Measurements from ENCODE around the gene BET1L. TPM values are rescaled to one million over a fixed set of nuclear protein-coding genes. Genes with fewer than 3 reads are reported as not detected.

Gene BET1L
- polyA plus RNA-seq, 1 of the 3 experiments (the other 2 are of a cell fraction) = 56.9 TPM

- H3F3A ChIP-seq (replicated peaks; ENCODE audit: insufficient read depth) = peaks cover 11% of the 10 kb centered on the region
- H3K4me2 ChIP-seq = peak overlapping the region; percentile 92
- H3K9me2 ChIP-seq = no peaks in the 10 kb centered on the region
These were observed 1.1 kb upstream of the BET1L start for GRCh38 chr11:208181-208916.

More at GRCh38 chr11:208181-208916, 1.1 kb upstream of the BET1L start:
- H3K27ac ChIP-seq (ENCODE audit: low read depth in 2 of 2, low read length in 1 of 2) = peak overlapping the region; percentile 97 to 99
- peaks cover 84% of the 10 kb centered on the region for H3K79me2 ChIP-seq (ENCODE audit: insufficient read depth)
- H3K4me3 ChIP-seq (ENCODE audit: low read depth in 2 of 2, low read length in 1 of 2) = peak overlapping the region; percentile 78 to 97
- ChIA-PET POLR2A (no interaction called here), CTCF (no interaction called here)
- peak overlapping the region; percentile 99 for H3K9ac ChIP-seq
- H3K9me3 ChIP-seq = no peaks in the 10 kb centered on the region
- peaks cover 51 to 59% of the 10 kb centered on the region in 2 experiments for H3K36me3 ChIP-seq (replicated peaks in 1 of 2; ENCODE audit: control insufficient read depth in 1 of 2, insufficient read depth in 2 of 2, low read length in 1 of 2)
- WGBS (ENCODE audit: low lambda C conversion rate) = under 1% methylated on average over 31 of the region's 57 CpGs
- no peak for TF ChIP-seq EP300 (IDR thresholded peaks at IDR 0.05; ENCODE audit: borderline replicate concordance in 1 of 2, low read depth in 1 of 2, low read length in 1 of 2)
- no peak for TF ChIP-seq RAD21 (IDR thresholded peaks at IDR 0.05; ENCODE audit: low read length)
- TF ChIP-seq GATA2 (CRISPR knock-in tag; IDR thresholded peaks at IDR 0.05) = no peak
- peak; percentile 90 for TF ChIP-seq SIN3A (IDR thresholded peaks at IDR 0.05; ENCODE audit: borderline replicate concordance, low read depth, low read length)
- TF ChIP-seq PBX3 (IDR thresholded peaks at IDR 0.05) = no peak
- TF ChIP-seq NRF1 (IDR thresholded peaks at IDR 0.05; ENCODE audit: low read depth, low read length) = no peak
- no peak for TF ChIP-seq USF2 (IDR thresholded peaks at IDR 0.05; ENCODE audit: borderline replicate concordance, low read depth, low read length)
- no peak; the same call in 1 of the 2 replicates for TF ChIP-seq TAF1 (IDR thresholded peaks at IDR 0.05; ENCODE audit: borderline replicate concordance, low read depth, low read length)
- TF ChIP-seq SMC3 (IDR thresholded peaks at IDR 0.05; ENCODE audit: low read depth, low read length) = no peak
- no peak for TF ChIP-seq REST (IDR thresholded peaks at IDR 0.05; ENCODE audit: low read depth, low read length)
- TF ChIP-seq CTCF (IDR thresholded peaks at IDR 0.05) = no peak
- no peak for TF ChIP-seq IRF3 (IDR thresholded peaks at IDR 0.05; ENCODE audit: low read depth, low read length)
- no peak for TF ChIP-seq TEAD4 (IDR thresholded peaks at IDR 0.05; ENCODE audit: borderline replicate concordance, insufficient read depth)
- TF ChIP-seq MAX (IDR thresholded peaks at IDR 0.05; ENCODE audit: low read depth) = 0 out of 2 replicates have a peak, but pooled peaks have one; percentile 24
- no peak for TF ChIP-seq ELF1 (IDR thresholded peaks at IDR 0.05)
- TF ChIP-seq CHD2 (IDR thresholded peaks at IDR 0.05; ENCODE audit: low read length, partially characterized antibody) = peak; percentile 49
- peak; percentile 84 for TF ChIP-seq MXI1 (IDR thresholded peaks at IDR 0.05; ENCODE audit: low read depth, low read length)
- TF ChIP-seq EZH2phosphoT487 (IDR thresholded peaks at IDR 0.05; ENCODE audit: borderline replicate concordance, low read depth) = no peak
- no peak for TF ChIP-seq YY1 (IDR thresholded peaks at IDR 0.05; ENCODE audit: low read depth)
- TF ChIP-seq GABPA (IDR thresholded peaks at IDR 0.05; ENCODE audit: low read depth) = no peak; the same call in 1 of the 2 replicates
- no peak; the same call in 1 of the 2 replicates for TF ChIP-seq NFIC (IDR thresholded peaks at IDR 0.05; ENCODE audit: borderline replicate concordance)
- TF ChIP-seq TCF12 (IDR thresholded peaks at IDR 0.05) = no peak
- TF ChIP-seq JUND (IDR thresholded peaks at IDR 0.05) = no peak
- peaks cover 15 to 32% of the 10 kb centered on the region in 2 experiments; a peak in 3 of 4 replicates for H3K4me1 ChIP-seq (ENCODE audit: control insufficient read depth in 1 of 2, insufficient read depth in 2 of 2, low read depth in 1 of 2, low read length in 1 of 2)
- H3K27me3 ChIP-seq (ENCODE audit: insufficient read depth) = no peaks in the 10 kb centered on the region
- peak; percentile 94 for DNase-seq
- peaks cover 41% of the 10 kb centered on the region for H4K20me1 ChIP-seq (ENCODE audit: insufficient read depth)
- no peak overlapping the region for H2AFZ ChIP-seq (ENCODE audit: low read depth)
